ENCODE measurements around the gene KNDC1.

GRCh38 chr10:133125901-133126300 lies 34.1 kb upstream of the KNDC1 start:
- TF ChIP-seq CTCF (optimal IDR thresholded peaks at IDR 0.05 in 1 of 3, IDR thresholded peaks at IDR 0.05 in 1 of 3, conservative IDR thresholded peaks at IDR 0.05 in 1 of 3; ENCODE audit: extremely low read depth in 1 of 3, insufficient read depth in 2 of 3, low read length in 3 of 3), result no peak
- no peak for TF ChIP-seq EZH2 (IDR thresholded peaks at IDR 0.05; ENCODE audit: low read length)
